Body of pancreas (tissue), 4 donors: ENCODE measurements around the gene PCNA. TPM values are rescaled to one million over a fixed set of nuclear protein-coding genes. Genes with fewer than 3 reads are reported as not detected.

Experiments
- ATAC-seq: fragments of 150-250 bp; one replicate; pipeline ENCODE4 v1.9.1; 2016
- DNase-seq, 4 donors: peaks; one replicate each; pipeline ENCODE4 v3.0.0-alpha.2; 2019
- H3K27ac ChIP-seq, 4 donors: fragments of 200-600 bp; sonication (generic); 1 replicate in 3 of 4; 2 replicates in 1 of 4; pipeline versions ENCODE4 v1.5.1 to v1.6.1; 2016 to 2019; ENCODE audit warnings: mild to moderate bottlenecking in 1 of 4, mixed read lengths in 1 of 4, moderate library complexity in 1 of 4
- H3K27me3 ChIP-seq, 2 donors: fragments of 200-600 bp; sonication (generic); one replicate each; pipeline ENCODE4 v1.6.0; 2016; ENCODE audit warnings: mild to moderate bottlenecking in 1 of 2
- H3K36me3 ChIP-seq, 2 donors: fragments of 200-600 bp; sonication (generic); replicated peaks in 1 of 2; 2 replicates each; pipeline ENCODE4 v1.5.1; 2016; ENCODE audit warnings: low read depth in 2 of 2; ENCODE audit not compliant: insufficient read depth in 1 of 2
- H3K4me1 ChIP-seq: fragments of 200-600 bp; sonication (generic); one replicate; pipeline ENCODE4 v1.6.0; 2016
- H3K4me3 ChIP-seq, 2 donors: fragments of 200-600 bp; sonication (generic); 1 replicate in 1 of 2; 2 replicates in 1 of 2; pipeline ENCODE4 v1.5.1; 2016 to 2019
- H3K9me3 ChIP-seq, 3 donors: fragments of 200-600 bp; sonication (generic); 1 replicate in 2 of 3; 2 replicates in 1 of 3; pipeline ENCODE4 v1.5.1; 2016
- CTCF ChIP-seq, 7 experiments: fragments of 450-650 bp in 4 of 7; fragments of 200-600 bp in 3 of 7; sonication (generic) in 3 of 7; IDR thresholded peaks; one replicate each; pipeline ENCODE4 v1.5.1; 2016 to 2019; ENCODE audit warnings: antibody characterized with exemption in 7 of 7
- POLR2A ChIP-seq, 3 donors: fragments of 450-650 bp; IDR thresholded peaks; one replicate each; pipeline ENCODE4 v1.6.1; 2016; ENCODE audit warnings: antibody characterized with exemption in 3 of 3, mild to moderate bottlenecking in 2 of 3
- WGBS, 2 donors: methylation state at CpG; one replicate each; pipeline ENCODE4 v1.1.5; 2017; 5-methylcytosine and 5-hydroxymethylcytosine counted together
- intact Hi-C: fragments of 100-400 bp; cut with DNase I; formaldehyde crosslinking; loops from one replicate; pipeline ENCODE4 v1.15.1; 2023
- total RNA-seq, 2 donors: library from RNA; depleted of rRNA; stranded (reverse); fragments of >200 nt; gene quantifications; one replicate each; pipeline ENCODE4 v1.1.0, GENCODE V29; 2016

The PCNA gene
- total RNA-seq, 2 donors from 2014 or later = 22.8 to 32.0 TPM

GRCh38 chr20:5143851-5144250 is 24.1 kb upstream of the PCNA start:
- Histone ChIP-seq H3K9me3 (no peaks in the 10 kb centered on the region), H3K36me3 (no peaks in the 10 kb centered on the region), H3K4me3 (no peak overlapping the region), H3K4me1 (peaks cover 30% of the 10 kb centered on the region), H3K27me3 (no peaks in the 10 kb centered on the region), H3K27ac (no peak overlapping the region)
- ATAC-seq = no peak
- intact Hi-C loops = loop anchor here (5.0 kb wide), 1 partner anchor 33 kb away; no protein-coding TSS in a partner anchor
- 84 to 98% methylated on average over 5 of the region's 5 CpGs for WGBS, 2 donors
- no peak for DNase-seq
- TF ChIP-seq POLR2A (IDR thresholded peaks at IDR 0.05) (no peak), CTCF (IDR thresholded peaks at IDR 0.05) (no peak)

GRCh38 chr20:5141615-5142014 is 21.9 kb upstream of the PCNA start:
- no peaks in the 10 kb centered on the region for H3K27me3 ChIP-seq
- WGBS, 2 donors = 38 to 45% methylated on average over 2 of the region's 2 CpGs
- no peaks in the 10 kb centered on the region for H3K9me3 ChIP-seq
- no peak for DNase-seq
- H3K4me3 ChIP-seq = no peak overlapping the region
- no peaks in the 10 kb centered on the region for H3K36me3 ChIP-seq
- H3K27ac ChIP-seq = no peak overlapping the region
- peaks cover 30% of the 10 kb centered on the region for H3K4me1 ChIP-seq
- intact Hi-C loops = loop anchor here (5.0 kb wide), 1 partner anchor 36 kb away; no protein-coding TSS in a partner anchor
- TF ChIP-seq POLR2A (IDR thresholded peaks at IDR 0.05) = no peak
- no peak for TF ChIP-seq CTCF (IDR thresholded peaks at IDR 0.05)
- no peak for ATAC-seq

- Histone ChIP-seq H3K9me3 (no peaks in the 10 kb centered on the region), H3K27me3 (no peaks in the 10 kb centered on the region), H3K27ac (no peak overlapping the region), H3K4me1 (peaks cover 33% of the 10 kb centered on the region), H3K4me3 (no peak overlapping the region), H3K36me3 (no peaks in the 10 kb centered on the region)
- intact Hi-C loops = loop anchor here (5.0 kb wide), 1 partner anchor 37 kb away; no protein-coding TSS in a partner anchor
- DNase-seq (no peak), ATAC-seq (no peak)
- TF ChIP-seq CTCF (IDR thresholded peaks at IDR 0.05) (no peak), POLR2A (IDR thresholded peaks at IDR 0.05) (no peak)
These were observed 20.4 kb upstream of the PCNA start for GRCh38 chr20:5140195-5140594.

- no peaks in the 10 kb centered on the region for H3K36me3 ChIP-seq
- no peak for TF ChIP-seq CTCF (IDR thresholded peaks at IDR 0.05)
- TF ChIP-seq POLR2A (IDR thresholded peaks at IDR 0.05) = no peak
- no peaks in the 10 kb centered on the region for H3K9me3 ChIP-seq
- H3K27ac ChIP-seq = no peak overlapping the region
- DNase-seq (no peak), ATAC-seq (no peak)
- H3K4me3 ChIP-seq = no peak overlapping the region
- intact Hi-C loops = no loop called here
- 53% methylated on average over 4 of the region's 4 CpGs for WGBS, 2 donors
- H3K27me3 ChIP-seq = no peaks in the 10 kb centered on the region
- peaks cover 11% of the 10 kb centered on the region for H3K4me1 ChIP-seq
These were observed 16.3 kb upstream of the PCNA start for GRCh38 chr20:5136096-5136495.

- no peak for ATAC-seq
- intact Hi-C loops = no loop called here
These were observed 15.7 kb upstream of the PCNA start for GRCh38 chr20:5135363-5136012.

More at GRCh38 chr20:5135363-5136012, 15.7 kb upstream of the PCNA start:
- Histone ChIP-seq H3K4me3 (no peak overlapping the region), H3K36me3 (no peaks in the 10 kb centered on the region), H3K4me1 (peaks cover 11% of the 10 kb centered on the region), H3K9me3 (no peaks in the 10 kb centered on the region), H3K27ac (no peak overlapping the region), H3K27me3 (no peaks in the 10 kb centered on the region)
- TF ChIP-seq POLR2A (IDR thresholded peaks at IDR 0.05) = no peak
- no peak for TF ChIP-seq CTCF (IDR thresholded peaks at IDR 0.05)
- peak in 1 of 4 donors; percentile 15 for DNase-seq
- 39 to 57% methylated on average over 3 to 4 of the region's 4 CpGs for WGBS, 2 donors
